Right atrium auricular region (tissue), 2 donors: ENCODE results near the gene ARID3B. TPM values are rescaled to one million over a fixed set of nuclear protein-coding genes. Genes with fewer than 3 reads are reported as not detected.
A peak's percentile ranks its signal among the peaks of the same experiment; 100 is the strongest.

Experiments
- DNase-seq: peaks from one replicate; pipeline ENCODE4 v3.0.0-alpha.2; 2019; ENCODE audit warnings: low spot score
- H3K27ac ChIP-seq, 2 donors: fragments of 200-600 bp; sonication (generic); 1 replicate in 1 of 2; 2 replicates in 1 of 2; pipeline ENCODE4 v1.5.1; 2016 to 2019
- H3K27me3 ChIP-seq, 2 donors: fragments of 200-600 bp; sonication (generic); one replicate each; pipeline versions ENCODE4 v1.5.1 to v1.6.0; 2017 to 2019
- H3K36me3 ChIP-seq: fragments of 200-600 bp; sonication (generic); one replicate; pipeline ENCODE4 v1.5.1; 2016
- H3K4me1 ChIP-seq, 2 donors: fragments of 200-600 bp; sonication (generic); one replicate each; pipeline versions ENCODE4 v1.5.1 to v1.6.0; 2017 to 2019
- H3K4me3 ChIP-seq, 2 donors: fragments of 200-600 bp; sonication (generic); 1 replicate in 1 of 2; 2 replicates in 1 of 2; pipeline ENCODE4 v1.5.1; 2017 to 2019; ENCODE audit warnings: mild to moderate bottlenecking in 1 of 2, moderate library complexity in 1 of 2
- H3K9me3 ChIP-seq, 2 donors: fragments of 200-600 bp; sonication (generic); one replicate each; pipeline ENCODE4 v1.5.1; 2019
- total RNA-seq, 2 donors: library from RNA; depleted of rRNA; stranded (reverse); fragments of >200 nt; gene quantifications; one replicate each; pipeline ENCODE4 v1.1.0, GENCODE V29; 2016
- TF ChIP-seq, protein P1 (sequence below), 2 donors: fragments of 200-600 bp; sonication (generic); IDR thresholded peaks; one replicate each; pipeline ENCODE4 v1.5.1; 2019; ENCODE audit warnings: antibody characterized with exemption in 2 of 2

ARID3B gene, protein sequence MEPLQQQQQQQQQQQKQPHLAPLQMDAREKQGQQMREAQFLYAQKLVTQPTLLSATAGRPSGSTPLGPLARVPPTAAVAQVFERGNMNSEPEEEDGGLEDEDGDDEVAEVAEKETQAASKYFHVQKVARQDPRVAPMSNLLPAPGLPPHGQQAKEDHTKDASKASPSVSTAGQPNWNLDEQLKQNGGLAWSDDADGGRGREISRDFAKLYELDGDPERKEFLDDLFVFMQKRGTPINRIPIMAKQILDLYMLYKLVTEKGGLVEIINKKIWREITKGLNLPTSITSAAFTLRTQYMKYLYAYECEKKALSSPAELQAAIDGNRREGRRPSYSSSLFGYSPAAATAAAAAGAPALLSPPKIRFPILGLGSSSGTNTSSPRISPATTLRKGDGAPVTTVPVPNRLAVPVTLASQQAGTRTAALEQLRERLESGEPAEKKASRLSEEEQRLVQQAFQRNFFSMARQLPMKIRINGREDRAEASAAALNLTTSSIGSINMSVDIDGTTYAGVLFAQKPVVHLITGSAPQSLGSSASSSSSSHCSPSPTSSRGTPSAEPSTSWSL
- 1 to 10 TPM; 1.8 to 3.5 TPM for total RNA-seq

DNA sequence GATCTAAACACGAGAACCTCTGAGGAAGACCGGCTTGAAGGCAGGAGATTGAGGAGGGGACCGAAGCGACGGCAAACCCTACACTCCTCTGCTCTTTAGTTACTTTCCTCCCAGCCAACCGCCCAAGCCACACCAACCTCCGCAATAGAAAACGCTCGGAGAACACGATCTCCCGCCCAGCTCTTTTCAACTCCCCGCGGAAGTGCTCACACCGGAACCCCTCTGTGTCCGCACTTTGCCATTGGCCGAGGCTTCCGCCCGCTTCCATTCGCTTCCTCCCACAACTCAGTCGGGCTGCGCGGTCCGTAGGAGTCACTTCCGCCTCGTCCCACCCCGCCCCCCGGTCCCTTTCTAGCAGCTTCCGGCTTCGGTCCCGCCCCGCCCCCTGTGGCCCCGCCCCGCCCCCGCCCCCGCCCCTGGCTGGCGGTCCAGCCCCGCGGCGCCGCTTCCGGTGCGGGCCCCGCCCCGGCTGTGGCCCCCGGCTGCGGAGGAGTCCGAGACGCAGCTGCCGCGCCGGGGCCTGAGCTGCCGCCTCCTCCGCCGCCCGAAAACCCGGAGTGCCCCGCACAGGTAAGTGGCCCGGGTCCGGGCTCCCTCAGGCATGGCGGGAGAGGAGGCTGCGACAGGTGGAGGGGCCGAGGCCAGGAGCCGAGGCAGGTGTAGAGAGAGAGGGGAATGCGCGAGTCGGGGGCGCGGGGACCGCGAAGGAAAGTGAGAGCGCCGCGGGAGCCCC is at the start of gene ARID3B:
TSS of gene ARID3B (plus strand) at position 460 of the 733 bp plus-strand sequence. CDS start 2,717 bp downstream, outside the sequence.
- Histone ChIP-seq H3K27ac (peak within 1 kb of the TSS; percentile 77 to 83), H3K27me3 (no peaks in the 10 kb centered on the region), H3K4me1 (peaks cover 0 to 39% of the 10 kb centered on the region in 2 donors), H3K36me3 (no peaks in the 10 kb centered on the region), H3K4me3 (peak within 1 kb of the TSS; percentile 91 to 94), H3K9me3 (no peaks in the 10 kb centered on the region)
- peak; percentile 97 for DNase-seq
- TF ChIP-seq, protein P1, sequence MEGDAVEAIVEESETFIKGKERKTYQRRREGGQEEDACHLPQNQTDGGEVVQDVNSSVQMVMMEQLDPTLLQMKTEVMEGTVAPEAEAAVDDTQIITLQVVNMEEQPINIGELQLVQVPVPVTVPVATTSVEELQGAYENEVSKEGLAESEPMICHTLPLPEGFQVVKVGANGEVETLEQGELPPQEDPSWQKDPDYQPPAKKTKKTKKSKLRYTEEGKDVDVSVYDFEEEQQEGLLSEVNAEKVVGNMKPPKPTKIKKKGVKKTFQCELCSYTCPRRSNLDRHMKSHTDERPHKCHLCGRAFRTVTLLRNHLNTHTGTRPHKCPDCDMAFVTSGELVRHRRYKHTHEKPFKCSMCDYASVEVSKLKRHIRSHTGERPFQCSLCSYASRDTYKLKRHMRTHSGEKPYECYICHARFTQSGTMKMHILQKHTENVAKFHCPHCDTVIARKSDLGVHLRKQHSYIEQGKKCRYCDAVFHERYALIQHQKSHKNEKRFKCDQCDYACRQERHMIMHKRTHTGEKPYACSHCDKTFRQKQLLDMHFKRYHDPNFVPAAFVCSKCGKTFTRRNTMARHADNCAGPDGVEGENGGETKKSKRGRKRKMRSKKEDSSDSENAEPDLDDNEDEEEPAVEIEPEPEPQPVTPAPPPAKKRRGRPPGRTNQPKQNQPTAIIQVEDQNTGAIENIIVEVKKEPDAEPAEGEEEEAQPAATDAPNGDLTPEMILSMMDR (IDR thresholded peaks at IDR 0.05) = no peak

DNA sequence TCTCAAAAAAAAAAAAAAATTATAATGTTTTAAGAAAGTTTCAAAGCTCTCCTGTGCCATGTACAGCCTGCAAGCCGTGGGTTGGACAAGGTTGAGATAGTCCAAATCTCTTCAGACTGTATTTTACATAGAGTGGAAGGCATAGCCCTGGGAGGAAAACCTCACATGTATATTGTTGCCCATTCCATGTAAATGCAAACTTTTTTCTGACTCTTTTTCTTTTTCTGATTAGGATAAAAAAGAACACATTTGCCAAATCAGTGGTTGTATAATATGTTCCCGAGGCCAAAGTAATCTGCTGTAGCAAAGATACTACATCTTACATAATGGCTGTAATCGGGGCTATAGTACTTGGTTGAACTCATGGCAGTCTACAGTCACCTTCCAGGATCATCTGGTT is 44.4 kb upstream of the ARID3B start:
- H3K27me3 ChIP-seq = no peaks in the 10 kb centered on the region
- no peak overlapping the region for H3K4me3 ChIP-seq
- no peak overlapping the region for H3K27ac ChIP-seq
- no peaks in the 10 kb centered on the region for H3K9me3 ChIP-seq
- TF ChIP-seq, protein P1 (IDR thresholded peaks at IDR 0.05) = no peak
- no peak for DNase-seq
- H3K4me1 ChIP-seq = no peaks in the 10 kb centered on the region
- H3K36me3 ChIP-seq = no peaks in the 10 kb centered on the region

DNA sequence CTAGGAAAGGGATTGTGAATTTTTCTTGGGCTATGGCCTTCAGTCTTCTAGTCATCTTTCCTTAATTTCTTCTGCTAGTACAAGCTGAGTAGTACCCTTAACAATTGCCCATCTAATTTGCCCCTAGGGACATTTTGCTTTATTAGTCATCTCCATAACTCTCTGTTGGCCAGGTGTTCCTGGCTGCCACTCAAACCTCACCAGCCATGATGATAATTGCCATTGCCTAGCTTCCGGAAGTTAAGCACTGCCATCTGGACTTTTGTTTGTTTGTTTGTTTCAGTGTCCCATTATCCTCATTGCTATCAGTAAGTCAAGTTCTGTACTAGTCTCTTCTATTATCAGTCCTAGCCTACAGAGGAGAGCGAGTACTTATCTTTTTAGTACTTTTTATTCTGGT is 43.4 kb upstream of the ARID3B start:
- TF ChIP-seq, protein P1 (IDR thresholded peaks at IDR 0.05) = no peak

DNA sequence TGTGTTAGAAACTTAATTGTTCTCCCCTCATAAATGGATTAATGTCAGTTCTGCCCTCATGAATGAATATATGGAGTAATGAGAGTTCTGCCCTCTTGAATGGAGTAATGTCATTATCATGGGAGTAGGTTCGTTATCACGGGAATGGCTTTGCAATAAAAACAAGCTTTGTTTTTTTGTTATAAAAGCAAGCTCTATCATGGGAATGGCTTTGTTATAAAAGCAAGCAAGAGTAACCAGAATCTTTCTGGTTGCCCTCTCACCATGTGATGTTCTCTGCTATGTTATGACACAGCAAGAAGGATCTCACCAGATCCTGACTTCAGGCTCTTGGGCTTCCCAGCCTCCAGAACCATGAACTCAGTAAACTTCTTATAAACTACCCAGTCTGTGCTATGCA is 41.7 kb upstream of the ARID3B start:
- Histone ChIP-seq H3K27ac (no peak overlapping the region), H3K4me3 (no peak overlapping the region), H3K36me3 (no peaks in the 10 kb centered on the region), H3K4me1 (no peaks in the 10 kb centered on the region), H3K9me3 (no peaks in the 10 kb centered on the region), H3K27me3 (no peaks in the 10 kb centered on the region)
- TF ChIP-seq, protein P1 (IDR thresholded peaks at IDR 0.05) = no peak
- DNase-seq = no peak

More for the DNA sequence above, 43.4 kb upstream of the ARID3B start:
- DNase-seq = no peak
- H3K36me3 ChIP-seq = no peaks in the 10 kb centered on the region
- H3K27me3 ChIP-seq = no peaks in the 10 kb centered on the region
- H3K4me3 ChIP-seq = no peak overlapping the region
- no peak overlapping the region for H3K27ac ChIP-seq
- H3K9me3 ChIP-seq = no peaks in the 10 kb centered on the region
- no peaks in the 10 kb centered on the region for H3K4me1 ChIP-seq

DNA sequence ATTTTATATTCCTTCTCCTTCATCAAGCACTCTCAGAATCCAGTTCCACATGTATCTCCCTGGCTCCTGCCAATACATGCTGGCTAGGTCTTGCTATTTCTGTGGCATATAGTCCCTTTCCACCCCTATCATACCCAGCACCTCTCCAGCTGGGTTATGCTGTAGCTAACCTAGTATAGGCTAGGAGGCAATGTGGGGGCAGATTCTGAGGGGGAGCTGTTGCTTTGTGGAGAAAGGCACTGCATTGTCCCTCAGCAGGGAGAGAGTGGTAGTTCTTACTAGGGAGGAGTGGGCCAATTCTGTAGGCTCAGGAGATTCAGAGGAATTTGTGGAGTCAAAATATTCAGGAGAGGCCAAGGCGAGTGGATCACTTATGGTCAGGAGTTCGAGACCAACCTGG is 40.6 kb upstream of the ARID3B start:
- DNase-seq = no peak
- no peaks in the 10 kb centered on the region for H3K4me1 ChIP-seq

More for the DNA sequence above, 40.6 kb upstream of the ARID3B start:
- Histone ChIP-seq H3K4me3 (no peak overlapping the region), H3K9me3 (no peaks in the 10 kb centered on the region), H3K27me3 (no peaks in the 10 kb centered on the region), H3K27ac (no peak overlapping the region), H3K36me3 (no peaks in the 10 kb centered on the region)
- TF ChIP-seq, protein P1 (IDR thresholded peaks at IDR 0.05) = no peak
